Choroid plexus epithelial cell (primary cell): ENCODE results near the gene PCBP3.
A peak's percentile ranks its signal among the peaks of the same experiment; 100 is the strongest.

Experiments used
- DNase-seq: peaks from one replicate; pipeline ENCODE4 v3.0.0-alpha.2; 2010; ENCODE audit warnings: low read depth
- H3K4me3 ChIP-seq: 2 replicates; pipeline ENCODE4 v1.5.1; 2011; ENCODE audit warnings: low read depth, mild to moderate bottlenecking, control low read depth, low read length, moderate library complexity
- CTCF ChIP-seq: conservative IDR thresholded peaks from 2 replicates; pipeline ENCODE4 v1.5.1; 2011; ENCODE audit warnings: low read depth, mild to moderate bottlenecking, control low read depth, inconsistent platforms, low read length, moderate library complexity

The PCBP3 gene

GRCh38 chr21:45637883-45638282, 5.6 kb upstream of the PCBP3 start:
- no peak for DNase-seq
- no peak overlapping the region for H3K4me3 ChIP-seq
- no peak for TF ChIP-seq CTCF

- no peak for TF ChIP-seq CTCF
- H3K4me3 ChIP-seq = no peak overlapping the region
- DNase-seq = no peak
Measured at GRCh38 chr21:45638707-45639106, 4.8 kb upstream of the PCBP3 start.

- H3K4me3 ChIP-seq = no peak overlapping the region
- no peak for TF ChIP-seq CTCF
- DNase-seq = no peak
Measured at GRCh38 chr21:45639206-45640000, 4.1 kb upstream of the PCBP3 start.

GRCh38 chr21:45640001-45640887, 3.3 kb upstream of the PCBP3 start:
- TF ChIP-seq CTCF = peak; percentile 35
- H3K4me3 ChIP-seq = no peak overlapping the region
- peak; percentile 45 for DNase-seq

- TF ChIP-seq CTCF = peak; percentile 44
- DNase-seq = peak; percentile 81
- H3K4me3 ChIP-seq = no peak overlapping the region
Measured at GRCh38 chr21:45640888-45641479, 2.5 kb upstream of the PCBP3 start.

GRCh38 chr21:45641480-45642035, 2.0 kb upstream of the PCBP3 start:
- H3K4me3 ChIP-seq = no peak overlapping the region
- DNase-seq = no peak
- no peak for TF ChIP-seq CTCF
